Vagina (tissue), 2 donors: ENCODE measurements around the gene TLE7.

Source experiments
- POLR2AphosphoS5 ChIP-seq, 2 donors: sonication (generic); formaldehyde crosslinking; IDR thresholded peaks; one replicate each; pipeline ENCODE4 v1.9.0; 2017; ENCODE audit warnings: antibody characterized with exemption in 2 of 2, mild to moderate bottlenecking in 2 of 2, low read depth in 1 of 2; ENCODE audit not compliant: insufficient read depth in 1 of 2
- TF ChIP-seq, protein P1 (sequence below), 3 experiments: fragments of 450-650 bp in 2 of 3; fragments of 200-600 bp in 1 of 3; sonication (generic) in 1 of 3; IDR thresholded peaks; one replicate each; pipeline ENCODE4 v1.5.1; 2017 to 2019; ENCODE audit warnings: antibody characterized with exemption in 3 of 3, mild to moderate bottlenecking in 2 of 3, moderate library complexity in 2 of 3

DNA sequence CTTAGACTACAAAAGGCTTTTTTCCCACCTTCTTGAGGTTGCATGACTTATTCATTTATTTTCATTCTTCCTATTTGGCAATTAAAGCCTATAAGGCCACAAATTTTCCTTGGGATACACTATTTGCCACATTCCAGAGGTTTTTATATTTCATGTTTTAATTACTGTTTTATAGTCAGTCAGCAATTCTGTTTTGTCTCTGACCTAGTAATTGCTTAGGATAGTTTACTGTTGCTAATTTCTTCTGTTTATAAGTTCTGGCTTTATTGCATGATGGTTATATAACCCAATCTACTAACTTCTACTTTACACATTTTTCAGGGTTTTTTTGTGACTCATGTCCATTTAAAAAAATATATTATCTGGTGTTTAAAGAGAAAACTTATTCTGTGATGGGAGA is 17.7 kb upstream of the TLE7 start:
- TF ChIP-seq, protein P1, sequence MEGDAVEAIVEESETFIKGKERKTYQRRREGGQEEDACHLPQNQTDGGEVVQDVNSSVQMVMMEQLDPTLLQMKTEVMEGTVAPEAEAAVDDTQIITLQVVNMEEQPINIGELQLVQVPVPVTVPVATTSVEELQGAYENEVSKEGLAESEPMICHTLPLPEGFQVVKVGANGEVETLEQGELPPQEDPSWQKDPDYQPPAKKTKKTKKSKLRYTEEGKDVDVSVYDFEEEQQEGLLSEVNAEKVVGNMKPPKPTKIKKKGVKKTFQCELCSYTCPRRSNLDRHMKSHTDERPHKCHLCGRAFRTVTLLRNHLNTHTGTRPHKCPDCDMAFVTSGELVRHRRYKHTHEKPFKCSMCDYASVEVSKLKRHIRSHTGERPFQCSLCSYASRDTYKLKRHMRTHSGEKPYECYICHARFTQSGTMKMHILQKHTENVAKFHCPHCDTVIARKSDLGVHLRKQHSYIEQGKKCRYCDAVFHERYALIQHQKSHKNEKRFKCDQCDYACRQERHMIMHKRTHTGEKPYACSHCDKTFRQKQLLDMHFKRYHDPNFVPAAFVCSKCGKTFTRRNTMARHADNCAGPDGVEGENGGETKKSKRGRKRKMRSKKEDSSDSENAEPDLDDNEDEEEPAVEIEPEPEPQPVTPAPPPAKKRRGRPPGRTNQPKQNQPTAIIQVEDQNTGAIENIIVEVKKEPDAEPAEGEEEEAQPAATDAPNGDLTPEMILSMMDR (IDR thresholded peaks at IDR 0.05), result no peak
- no peak for TF ChIP-seq POLR2AphosphoS5 (IDR thresholded peaks at IDR 0.05; ENCODE audit: insufficient read depth in 1 of 2, low read depth in 1 of 2)
